Measurements from ENCODE around the gene NFATC1.

The NFATC1 gene

DNA sequence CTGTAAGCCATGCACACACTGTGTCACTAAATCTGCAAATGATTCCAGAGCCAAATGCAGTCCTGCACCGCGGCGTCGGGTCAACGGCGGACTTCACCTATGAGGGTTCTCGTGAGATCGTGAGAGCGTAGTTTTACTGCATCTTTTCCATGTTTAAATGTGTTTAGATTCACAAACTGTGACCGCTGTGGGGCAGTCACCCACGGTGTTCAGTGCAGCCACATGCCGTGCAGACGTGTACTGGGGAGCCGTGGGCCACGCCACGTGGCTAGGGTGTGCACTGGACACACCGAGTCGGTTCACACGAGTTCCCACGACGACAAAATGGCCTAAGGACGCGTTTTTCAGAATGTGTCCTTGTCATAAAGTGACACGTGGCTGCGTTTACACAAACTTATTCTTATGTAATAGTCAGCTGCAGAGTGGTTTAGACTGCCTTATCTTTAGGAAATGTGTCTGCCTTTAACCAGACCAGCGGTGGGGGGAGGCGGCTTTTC is 34.1 kb downstream of the NFATC1 start:
- TF ChIP-seq, protein P1, sequence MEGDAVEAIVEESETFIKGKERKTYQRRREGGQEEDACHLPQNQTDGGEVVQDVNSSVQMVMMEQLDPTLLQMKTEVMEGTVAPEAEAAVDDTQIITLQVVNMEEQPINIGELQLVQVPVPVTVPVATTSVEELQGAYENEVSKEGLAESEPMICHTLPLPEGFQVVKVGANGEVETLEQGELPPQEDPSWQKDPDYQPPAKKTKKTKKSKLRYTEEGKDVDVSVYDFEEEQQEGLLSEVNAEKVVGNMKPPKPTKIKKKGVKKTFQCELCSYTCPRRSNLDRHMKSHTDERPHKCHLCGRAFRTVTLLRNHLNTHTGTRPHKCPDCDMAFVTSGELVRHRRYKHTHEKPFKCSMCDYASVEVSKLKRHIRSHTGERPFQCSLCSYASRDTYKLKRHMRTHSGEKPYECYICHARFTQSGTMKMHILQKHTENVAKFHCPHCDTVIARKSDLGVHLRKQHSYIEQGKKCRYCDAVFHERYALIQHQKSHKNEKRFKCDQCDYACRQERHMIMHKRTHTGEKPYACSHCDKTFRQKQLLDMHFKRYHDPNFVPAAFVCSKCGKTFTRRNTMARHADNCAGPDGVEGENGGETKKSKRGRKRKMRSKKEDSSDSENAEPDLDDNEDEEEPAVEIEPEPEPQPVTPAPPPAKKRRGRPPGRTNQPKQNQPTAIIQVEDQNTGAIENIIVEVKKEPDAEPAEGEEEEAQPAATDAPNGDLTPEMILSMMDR (IDR thresholded peaks at IDR 0.05; ENCODE audit: extremely low read depth, insufficient read depth, missing control alignments) = no peak
- no peak for DNase-seq (ENCODE audit: low spot score)
- in situ Hi-C loops (cut with MboI; ENCODE audit: low pct_unique_long_range_greater_than_20kb, low sequenced_read_pairs, unreplicated experiment) = no loop called here

DNA sequence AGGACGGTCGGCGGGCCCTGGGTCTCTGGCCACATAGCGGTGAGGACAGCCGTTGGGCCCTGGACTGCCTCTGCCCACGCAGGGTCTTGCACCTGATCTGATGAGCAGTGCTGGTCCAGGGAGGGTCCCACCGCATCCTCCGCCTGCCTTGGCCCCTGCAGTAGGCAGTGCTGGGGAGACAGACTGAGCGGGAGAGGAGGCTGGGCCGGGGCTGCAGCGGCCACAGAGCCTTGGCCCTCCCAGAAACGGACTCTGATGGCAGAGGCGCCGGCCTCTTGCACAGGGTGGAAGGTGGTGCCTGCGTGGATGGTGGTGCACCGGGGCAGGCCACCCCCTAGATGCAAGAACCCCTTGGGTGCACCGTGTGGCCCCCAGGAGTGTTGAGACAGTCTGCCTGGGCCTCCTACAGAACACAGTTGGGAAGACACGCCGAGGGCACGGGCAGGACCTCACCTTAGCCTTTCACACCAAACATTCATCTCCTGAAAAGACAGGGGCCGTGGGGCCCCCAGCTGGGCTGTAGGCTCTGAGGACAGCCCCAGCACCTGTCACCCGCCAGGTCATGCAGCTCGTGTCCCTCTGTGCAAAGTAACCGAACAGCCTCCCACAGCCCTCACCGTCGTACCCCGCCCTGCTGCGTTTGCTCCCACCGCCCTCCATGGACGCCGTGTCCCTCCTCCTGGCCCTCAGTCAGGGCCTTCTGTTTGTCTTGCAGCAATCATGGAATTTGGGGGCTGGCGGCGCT is 36.8 kb downstream of the NFATC1 start:
- no peak for DNase-seq (ENCODE audit: low spot score)
- TF ChIP-seq, protein P1 (IDR thresholded peaks at IDR 0.05; ENCODE audit: extremely low read depth, insufficient read depth, missing control alignments) = no peak
- in situ Hi-C loops (cut with MboI; ENCODE audit: low pct_unique_long_range_greater_than_20kb, low sequenced_read_pairs, unreplicated experiment) = no loop called here

DNA sequence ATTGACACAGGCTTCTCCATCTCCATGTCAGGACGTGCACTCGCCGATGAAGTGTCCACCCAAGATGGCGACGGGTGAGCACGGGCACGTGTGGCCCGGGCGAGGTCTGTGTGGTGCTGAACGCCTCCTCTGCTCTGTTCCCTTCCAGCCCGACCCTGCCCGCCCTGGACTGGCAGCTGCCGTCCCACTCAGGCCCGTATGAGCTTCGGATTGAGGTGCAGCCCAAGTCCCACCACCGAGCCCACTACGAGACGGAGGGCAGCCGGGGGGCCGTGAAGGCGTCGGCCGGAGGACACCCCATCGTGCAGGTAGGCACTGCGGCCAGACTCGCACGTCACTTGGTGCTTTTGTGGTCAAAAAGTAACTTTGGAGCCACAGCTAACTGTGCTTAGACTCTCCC is 37.7 kb downstream of the NFATC1 start:
- DNase-seq (ENCODE audit: low spot score) = no peak
- in situ Hi-C loops (cut with MboI; ENCODE audit: low pct_unique_long_range_greater_than_20kb, low sequenced_read_pairs, unreplicated experiment) = no loop called here
- TF ChIP-seq, protein P1 (IDR thresholded peaks at IDR 0.05; ENCODE audit: extremely low read depth, insufficient read depth, missing control alignments) = no peak

DNA sequence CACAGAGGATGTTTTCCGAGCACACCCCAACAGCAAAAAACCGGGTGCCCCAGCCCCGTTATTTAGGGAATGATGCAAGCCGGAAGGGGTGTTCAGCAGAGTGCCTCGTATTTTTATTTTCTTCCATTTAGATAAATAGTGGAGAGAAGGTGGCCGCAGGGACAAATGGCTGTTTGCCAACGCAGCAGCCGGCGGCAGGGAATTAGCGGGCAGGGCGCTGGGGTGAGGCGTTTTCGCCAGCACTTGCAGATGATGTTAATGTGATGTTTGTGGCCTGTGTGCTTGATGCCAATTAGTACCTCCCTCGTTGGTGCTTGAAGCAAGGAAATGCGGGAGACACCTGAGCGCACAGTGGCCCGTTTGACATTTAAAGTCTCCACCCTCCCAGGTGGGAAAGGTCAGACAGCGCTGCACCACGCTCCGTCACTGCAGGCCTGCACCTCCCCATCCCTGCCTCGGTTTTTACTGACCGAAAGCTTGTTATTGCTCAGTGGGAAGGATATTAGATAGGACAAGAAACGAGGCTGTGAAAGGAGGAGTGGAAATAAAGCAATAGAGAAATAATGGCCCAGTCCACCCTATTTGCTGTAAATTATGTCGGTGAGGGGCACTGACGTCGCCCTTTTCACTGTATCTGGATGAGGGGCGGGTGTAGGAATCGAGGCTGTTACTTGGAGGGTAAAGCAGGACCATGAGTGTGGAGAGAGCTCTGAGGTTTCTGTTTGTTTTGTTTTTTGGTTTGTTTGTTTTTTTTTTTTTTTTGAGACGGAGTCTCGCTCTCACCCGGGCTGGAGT is 39.1 kb downstream of the NFATC1 start:
- in situ Hi-C loops (cut with MboI; ENCODE audit: low pct_unique_long_range_greater_than_20kb, low sequenced_read_pairs, unreplicated experiment) = no loop called here
- TF ChIP-seq, protein P1 (IDR thresholded peaks at IDR 0.05; ENCODE audit: extremely low read depth, insufficient read depth, missing control alignments) = no peak
- no peak for DNase-seq (ENCODE audit: low spot score)

DNA sequence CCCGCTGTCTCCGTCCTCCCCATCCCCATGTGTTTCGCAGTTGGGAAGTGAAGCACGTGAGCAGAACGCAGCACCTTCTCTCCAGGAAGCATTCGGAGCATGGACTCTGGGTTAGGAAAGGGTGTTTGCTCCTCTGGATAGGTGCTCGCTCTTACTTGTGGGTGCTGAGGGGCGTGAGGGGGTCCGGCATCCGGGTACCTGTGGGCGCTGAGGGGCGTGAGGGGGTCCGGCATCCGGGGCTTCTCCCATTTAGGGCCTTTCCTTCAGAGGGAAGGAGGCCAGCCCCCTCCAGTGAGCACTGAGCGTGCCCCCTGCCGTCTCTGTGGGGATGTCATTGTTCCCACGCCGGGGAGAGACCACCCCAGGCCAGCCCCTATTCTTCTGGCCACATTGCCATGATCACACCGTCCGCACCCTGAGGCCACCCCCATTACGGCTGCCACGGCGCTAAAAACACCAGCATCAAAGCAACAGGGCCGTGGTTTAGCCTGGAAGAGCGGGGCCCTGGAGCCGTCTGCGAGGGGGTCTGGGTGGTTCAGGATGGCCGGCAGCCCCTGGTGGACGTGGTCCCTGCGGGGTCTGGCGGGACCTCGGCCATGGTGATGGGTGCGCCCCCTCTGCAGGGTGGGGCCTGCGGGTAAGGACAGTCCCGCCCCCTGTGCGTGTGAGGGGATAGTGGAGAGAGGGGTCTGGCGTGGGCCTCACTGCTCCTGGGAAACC is 41.0 kb downstream of the NFATC1 start:
- DNase-seq (ENCODE audit: low spot score) = no peak
- TF ChIP-seq, protein P1 (IDR thresholded peaks at IDR 0.05; ENCODE audit: extremely low read depth, insufficient read depth, missing control alignments) = no peak
- in situ Hi-C loops (cut with MboI; ENCODE audit: low pct_unique_long_range_greater_than_20kb, low sequenced_read_pairs, unreplicated experiment) = no loop called here
